DOHH2 (cell line): ENCODE results near the gene CELF1.

Experiments
- CTCF ChIP-seq: fragments of 200-600 bp; sonication (generic); IDR thresholded peaks from one replicate; pipeline ENCODE4 v1.5.1; 2014; ENCODE audit warnings: antibody characterized with exemption, mild to moderate bottlenecking, low read depth, low read length; ENCODE audit not compliant: poor library complexity, severe bottlenecking
- EZH2phosphoT487 ChIP-seq: fragments of 200-600 bp; sonication (generic); IDR thresholded peaks from 2 replicates; pipeline ENCODE4 v1.6.1; 2017; ENCODE audit warnings: borderline replicate concordance, mild to moderate bottlenecking, antibody characterized with exemption, low read length, moderate library complexity, mixed read lengths

DNA sequence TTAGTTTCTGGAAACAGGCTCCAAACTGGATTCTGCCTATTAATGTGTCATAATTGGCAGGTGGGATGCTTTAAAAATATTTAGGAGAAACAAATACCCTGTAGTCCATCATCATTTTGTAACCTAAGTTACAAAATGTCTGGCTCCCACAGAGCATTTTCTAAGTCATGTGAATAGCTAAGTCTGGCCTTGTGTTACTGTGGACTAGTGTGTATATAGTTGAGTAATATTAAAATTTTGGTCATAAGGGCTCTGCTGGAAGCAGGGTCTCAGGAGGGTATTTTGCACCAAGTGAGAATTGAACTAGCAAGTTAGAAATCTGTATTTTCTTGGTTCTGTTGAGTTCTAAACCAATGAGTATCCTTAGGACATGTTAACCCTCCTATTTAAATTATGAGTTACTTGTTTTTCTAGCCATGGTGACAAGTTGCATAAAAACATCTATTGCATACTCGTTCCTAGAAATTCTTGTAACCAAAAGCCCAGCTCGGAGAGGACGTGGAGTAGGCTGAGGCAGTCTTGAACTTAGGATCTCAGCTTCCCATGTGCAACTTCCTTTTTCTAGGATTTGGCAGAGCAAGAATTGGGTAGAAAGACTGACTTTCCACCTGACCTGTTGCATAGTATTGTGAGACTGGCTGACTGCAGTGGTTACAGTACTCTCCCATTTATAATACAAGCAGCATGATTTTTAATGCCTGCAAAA lies 17.9 kb upstream of the CELF1 start:
- TF ChIP-seq CTCF (no peak), EZH2phosphoT487 (no peak)
